Right lobe of liver (tissue), 6 donors: ENCODE measurements around the gene TRAPPC6A. TPM values are rescaled to one million over a fixed set of nuclear protein-coding genes. Genes with fewer than 3 reads are reported as not detected.

Experiments used
- ATAC-seq, 4 donors: fragments of 200-7000 bp; cut with Tn5 transposase; one replicate each; pipeline ENCODE4 v1.9.1; 2020; ENCODE audit warnings: mild to moderate bottlenecking in 4 of 4, moderate library complexity in 4 of 4
- DNase-seq, 3 donors: peaks; one replicate each; pipeline ENCODE4 v3.0.0-alpha.2; 2020
- H3K27ac ChIP-seq, 3 donors: fragments of 200-600 bp; one replicate each; pipeline ENCODE4 v1.8.0; 2022
- H3K27me3 ChIP-seq, 2 donors: fragments of 200-600 bp; one replicate each; pipeline ENCODE4 v1.8.0; 2022
- H3K36me3 ChIP-seq, 4 donors: fragments of 200-600 bp; sonication (generic) in 1 of 4; one replicate each; pipeline versions ENCODE4 v1.5.1 to v1.8.0; 2017 to 2022; ENCODE audit warnings: control low read depth in 1 of 4
- H3K4me1 ChIP-seq, 4 donors: fragments of 200-600 bp; sonication (generic) in 1 of 4; one replicate each; pipeline versions ENCODE4 v1.5.1 to v1.8.0; 2017 to 2022; ENCODE audit warnings: control low read depth in 1 of 4
- H3K4me3 ChIP-seq, 3 donors: fragments of 200-600 bp; one replicate each; pipeline ENCODE4 v1.8.0; 2022
- H3K9me3 ChIP-seq, 4 donors: fragments of 200-600 bp; sonication (generic) in 1 of 4; one replicate each; pipeline versions ENCODE4 v1.5.1 to v1.8.0; 2017 to 2022; ENCODE audit warnings: control low read depth in 1 of 4
- CTCF ChIP-seq, 4 donors: fragments of 200-600 bp in 3 of 4; fragments of 450-650 bp in 1 of 4; IDR thresholded peaks; one replicate each; pipeline versions ENCODE4 v1.5.1 to v1.8.0; 2016 to 2022; ENCODE audit warnings: antibody characterized with exemption in 4 of 4, mild to moderate bottlenecking in 2 of 4
- POLR2A ChIP-seq: fragments of 450-650 bp; IDR thresholded peaks from one replicate; pipeline ENCODE4 v1.6.1; 2017; ENCODE audit warnings: antibody characterized with exemption, mild to moderate bottlenecking
- WGBS: methylation state at CpG from one replicate; pipeline ENCODE4 v1.1.6; 2018; ENCODE audit warnings: low coverage, low lambda C conversion rate; ENCODE audit not compliant: insufficient coverage; ENCODE audit errors: missing lambda C conversion rate; 5-methylcytosine and 5-hydroxymethylcytosine counted together
- intact Hi-C, 2 donors: fragments of 100-400 bp; cut with DNase I; formaldehyde crosslinking; loops; one replicate each; pipeline versions ENCODE4 v1.11.2 to v1.14.1; 2022
- total RNA-seq, 6 experiments: library from RNA; depleted of rRNA in 2 of 6; stranded (reverse); fragments of >200 nt in 2 of 6; fragmentation: NEBNext Ultra II Directional in 3 of 6; extraction: Animal tissue kit (Norgen Biotek cat#: 25700) in 3 of 6; gene quantifications; one replicate each; pipeline versions ENCODE4 v1.1.0 to v1.2.4, GENCODE V29; 2016 to 2023
- donor health status: DM: no; HTN: yes; CAD: no.
- donor health status: DM: no; HTN: no; CAD: no.
- donor health status: DM: no; HTN: no; CAD: no.
- donor health status: DM: no; HTN: yes; CAD: no.
- donor health status: DM: no; HTN: yes; CAD: no.

TRAPPC6A gene
- total RNA-seq, 6 experiments from 2014 or later, result 13.1 to 33.3 (median 23.7) TPM

GRCh38 chr19:45150180-45150579 is 27.9 kb downstream of the TRAPPC6A start:
- Histone ChIP-seq H3K36me3 (peaks cover 0 to 3% (median 0%) of the 10 kb centered on the region in 4 donors), H3K27me3 (peaks cover 0 to 24% of the 10 kb centered on the region in 2 donors), H3K9me3 (no peaks in the 10 kb centered on the region), H3K4me3 (no peak overlapping the region), H3K27ac (no peak overlapping the region), H3K4me1 (peaks cover 0 to 20% (median 8%) of the 10 kb centered on the region in 4 donors)
- 83% methylated on average over 2 of the region's 4 CpGs for WGBS
- ATAC-seq (no peak), DNase-seq (no peak)
- TF ChIP-seq POLR2A (no peak), CTCF (IDR thresholded peaks at IDR 0.05) (no peak)
- intact Hi-C loops, result loop anchor here in 1 of 2 donors (10.0 kb wide), 1 partner anchor 195 kb away; the partner anchor contains the start of gene KLC3

- no peak for DNase-seq
- Histone ChIP-seq H3K9me3 (no peaks in the 10 kb centered on the region), H3K36me3 (peaks cover 0 to 7% (median 0%) of the 10 kb centered on the region in 4 donors), H3K4me3 (no peak overlapping the region), H3K27ac (no peak overlapping the region), H3K4me1 (peaks cover 0 to 20% (median 8%) of the 10 kb centered on the region in 4 donors), H3K27me3 (peaks cover 0 to 19% of the 10 kb centered on the region in 2 donors)
- WGBS, result 94% methylated on average over 6 of the region's 9 CpGs
- no peak for ATAC-seq
- intact Hi-C loops, result no loop called here
- TF ChIP-seq POLR2A (no peak), CTCF (IDR thresholded peaks at IDR 0.05) (no peak)
Observed at GRCh38 chr19:45149129-45149528, 28.9 kb downstream of the TRAPPC6A start.

GRCh38 chr19:45147835-45148676 is 30.0 kb downstream of the TRAPPC6A start:
- Histone ChIP-seq H3K4me1 (peaks cover 0 to 11% (median 5%) of the 10 kb centered on the region in 4 donors), H3K9me3 (no peaks in the 10 kb centered on the region), H3K4me3 (no peak overlapping the region), H3K36me3 (peaks cover 0 to 7% (median 0%) of the 10 kb centered on the region in 4 donors), H3K27ac (no peak overlapping the region), H3K27me3 (peaks cover 0 to 10% of the 10 kb centered on the region in 2 donors)
- TF ChIP-seq CTCF (IDR thresholded peaks at IDR 0.05) (no peak), POLR2A (no peak)
- DNase-seq (no peak), ATAC-seq (no peak)
- intact Hi-C loops, result no loop called here
- 100% methylated on average over 1 of the region's 18 CpGs for WGBS

GRCh38 chr19:45146741-45147205 is 31.3 kb downstream of the TRAPPC6A start:
- no peak overlapping the region for H3K4me3 ChIP-seq
- intact Hi-C loops, result no loop called here
- ATAC-seq, result no peak
- DNase-seq, result no peak
- 98% methylated on average over 8 of the region's 18 CpGs for WGBS
- H3K9me3 ChIP-seq, result no peaks in the 10 kb centered on the region
- TF ChIP-seq CTCF (IDR thresholded peaks at IDR 0.05), result no peak
- TF ChIP-seq POLR2A, result no peak
- H3K27me3 ChIP-seq, result no peaks in the 10 kb centered on the region
- H3K4me1 ChIP-seq, result no peaks in the 10 kb centered on the region
- H3K27ac ChIP-seq, result no peak overlapping the region
- peaks cover 0 to 13% (median 0%) of the 10 kb centered on the region in 4 donors for H3K36me3 ChIP-seq
